K562 (cell line): ENCODE data around the gene SEC14L2. TPM values are rescaled to one million over a fixed set of nuclear protein-coding genes. Genes with fewer than 3 reads are reported as not detected.

Experiments used
- ATF7 ChIP-seq: fragments of 450-650 bp; IDR thresholded peaks from 2 replicates; pipeline ENCODE4 v1.7.1; 2014; ENCODE audit warnings: mild to moderate bottlenecking, moderate library complexity
- CSDE1 ChIP-seq, 2 experiments: fragments of 450-650 bp; IDR thresholded peaks; 2 replicates each; pipeline ENCODE4 v1.6.1; 2016; ENCODE audit warnings: mild to moderate bottlenecking in 1 of 2
- polyA plus RNA-seq, 8 experiments: library from polyadenylated mRNA; depleted of rRNA in 4 of 8; stranded (reverse) in 5 of 8; unstranded in 3 of 8; fragments of >200 nt; fragmentation: Nextera tagmentation in 2 of 8; fragmentation: Illumina TruSeq in 1 of 8; extraction: Ambion mirVana in 2 of 8; extraction: Trizol in 1 of 8; gene quantifications; 2 replicates each; pipeline versions ENCODE4 v1.2.1 to v1.2.3, GENCODE V29; 2011 to 2014; ENCODE audit warnings: inconsistent platforms in 1 of 8, missing spikeins in 1 of 8
- total RNA-seq, 7 experiments: library from RNA; depleted of rRNA in 6 of 7; stranded (reverse); fragments of >200 nt in 6 of 7; fragmentation: Illumina TruSeq in 2 of 7; extraction: Trizol in 2 of 7; gene quantifications; 2 replicates each; pipeline versions ENCODE4 v1.2.1 to v1.2.3, GENCODE V29; 2011 to 2021; ENCODE audit warnings: low replicate concordance in 1 of 7
- TF ChIP-seq, protein P1 (sequence below), 2 experiments: fragments of 450-650 bp in 1 of 2; sonication (generic) in 1 of 2; formaldehyde crosslinking in 1 of 2; IDR thresholded peaks; 2 replicates each; pipeline versions ENCODE4 v1.7.1 to v1.9.0; 2016 to 2022; ENCODE audit warnings: inconsistent platforms in 1 of 2, mild to moderate bottlenecking in 1 of 2, missing genetic modification reagents in 1 of 2
- TF ChIP-seq, protein P2 (sequence below): fragments of 250-450 bp; sonication (Bioruptor Pico); IDR thresholded peaks from 2 replicates; pipeline ENCODE4 v1.8.0; 2021; ENCODE audit warnings: borderline replicate concordance, mild to moderate bottlenecking, moderate library complexity; ENCODE audit not compliant: poor library complexity, severe bottlenecking

The SEC14L2 gene
- total and polyA plus RNA-seq, 9 of the 15 experiments (the other 6 are each of a cell fraction or from before 2014, with no cell fraction given): 0.03 to 0.17 (median 0.10) TPM

DNA sequence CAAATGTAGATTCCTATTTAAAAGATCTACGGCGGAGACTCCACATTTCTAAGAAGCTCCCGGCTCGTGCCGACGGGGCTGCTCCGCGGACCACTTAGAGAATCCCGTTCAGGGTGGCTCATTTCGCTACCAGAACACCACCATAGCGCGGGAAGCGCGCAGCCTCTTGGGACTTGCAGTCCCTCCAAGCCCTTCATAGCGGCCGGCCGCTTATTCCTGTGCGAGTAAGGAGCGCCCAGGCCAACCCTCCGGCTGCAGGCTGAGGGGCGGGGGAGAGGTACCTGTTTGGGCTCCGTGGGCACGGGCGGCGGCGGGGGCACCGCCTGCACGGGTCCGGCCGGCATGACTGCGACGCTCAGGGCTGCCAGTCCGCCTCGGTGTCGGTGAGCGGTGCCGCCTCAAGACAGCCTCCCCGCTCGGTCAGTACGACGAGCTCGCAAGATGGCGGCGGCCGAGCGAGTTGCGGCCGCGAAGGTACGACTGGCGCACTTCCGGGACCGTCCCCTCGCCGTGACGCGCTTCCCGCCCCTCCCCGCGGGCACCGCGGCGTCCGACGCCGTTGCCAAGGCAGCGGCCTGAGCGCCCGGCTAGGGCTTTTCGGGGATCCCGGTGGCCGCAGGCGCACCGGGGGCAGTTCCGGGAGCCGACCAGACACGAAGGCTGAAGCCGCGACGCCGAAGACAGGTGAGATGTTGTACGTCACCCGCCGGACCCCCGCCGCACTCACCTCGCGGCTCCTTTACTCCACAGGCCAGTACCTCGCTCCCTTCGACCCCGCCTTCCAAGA lies 40.2 kb upstream of the SEC14L2 start, which contains the start of the genes CCDC157 and SF3A1 (continued):
- TF ChIP-seq, protein P1, sequence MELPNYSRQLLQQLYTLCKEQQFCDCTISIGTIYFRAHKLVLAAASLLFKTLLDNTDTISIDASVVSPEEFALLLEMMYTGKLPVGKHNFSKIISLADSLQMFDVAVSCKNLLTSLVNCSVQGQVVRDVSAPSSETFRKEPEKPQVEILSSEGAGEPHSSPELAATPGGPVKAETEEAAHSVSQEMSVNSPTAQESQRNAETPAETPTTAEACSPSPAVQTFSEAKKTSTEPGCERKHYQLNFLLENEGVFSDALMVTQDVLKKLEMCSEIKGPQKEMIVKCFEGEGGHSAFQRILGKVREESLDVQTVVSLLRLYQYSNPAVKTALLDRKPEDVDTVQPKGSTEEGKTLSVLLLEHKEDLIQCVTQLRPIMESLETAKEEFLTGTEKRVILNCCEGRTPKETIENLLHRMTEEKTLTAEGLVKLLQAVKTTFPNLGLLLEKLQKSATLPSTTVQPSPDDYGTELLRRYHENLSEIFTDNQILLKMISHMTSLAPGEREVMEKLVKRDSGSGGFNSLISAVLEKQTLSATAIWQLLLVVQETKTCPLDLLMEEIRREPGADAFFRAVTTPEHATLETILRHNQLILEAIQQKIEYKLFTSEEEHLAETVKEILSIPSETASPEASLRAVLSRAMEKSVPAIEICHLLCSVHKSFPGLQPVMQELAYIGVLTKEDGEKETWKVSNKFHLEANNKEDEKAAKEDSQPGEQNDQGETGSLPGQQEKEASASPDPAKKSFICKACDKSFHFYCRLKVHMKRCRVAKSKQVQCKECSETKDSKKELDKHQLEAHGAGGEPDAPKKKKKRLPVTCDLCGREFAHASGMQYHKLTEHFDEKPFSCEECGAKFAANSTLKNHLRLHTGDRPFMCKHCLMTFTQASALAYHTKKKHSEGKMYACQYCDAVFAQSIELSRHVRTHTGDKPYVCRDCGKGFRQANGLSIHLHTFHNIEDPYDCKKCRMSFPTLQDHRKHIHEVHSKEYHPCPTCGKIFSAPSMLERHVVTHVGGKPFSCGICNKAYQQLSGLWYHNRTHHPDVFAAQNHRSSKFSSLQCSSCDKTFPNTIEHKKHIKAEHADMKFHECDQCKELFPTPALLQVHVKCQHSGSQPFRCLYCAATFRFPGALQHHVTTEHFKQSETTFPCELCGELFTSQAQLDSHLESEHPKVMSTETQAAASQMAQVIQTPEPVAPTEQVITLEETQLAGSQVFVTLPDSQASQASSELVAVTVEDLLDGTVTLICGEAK (IDR thresholded peaks at IDR 0.05): peak; percentile 95
- TF ChIP-seq, protein P1 (CRISPR knock-in tag; IDR thresholded peaks at IDR 0.05): no peak
- TF ChIP-seq, protein P2, sequence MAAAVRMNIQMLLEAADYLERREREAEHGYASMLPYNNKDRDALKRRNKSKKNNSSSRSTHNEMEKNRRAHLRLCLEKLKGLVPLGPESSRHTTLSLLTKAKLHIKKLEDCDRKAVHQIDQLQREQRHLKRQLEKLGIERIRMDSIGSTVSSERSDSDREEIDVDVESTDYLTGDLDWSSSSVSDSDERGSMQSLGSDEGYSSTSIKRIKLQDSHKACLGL: no peak
- TF ChIP-seq ATF7: peak; percentile 49; the same call in 1 of the 2 replicates
- TF ChIP-seq CSDE1 (IDR thresholded peaks at IDR 0.05): peak in 1 of 2 experiments; percentile 63; a peak in 1 of 4 replicates
